ENCODE data around the gene MTUS2.
"Not testable (repeated sequence)": the region's sequence is repeated elsewhere in the genome, so short reads cannot be mapped to it uniquely, and the experiment has no call there.

The MTUS2 gene

DNA sequence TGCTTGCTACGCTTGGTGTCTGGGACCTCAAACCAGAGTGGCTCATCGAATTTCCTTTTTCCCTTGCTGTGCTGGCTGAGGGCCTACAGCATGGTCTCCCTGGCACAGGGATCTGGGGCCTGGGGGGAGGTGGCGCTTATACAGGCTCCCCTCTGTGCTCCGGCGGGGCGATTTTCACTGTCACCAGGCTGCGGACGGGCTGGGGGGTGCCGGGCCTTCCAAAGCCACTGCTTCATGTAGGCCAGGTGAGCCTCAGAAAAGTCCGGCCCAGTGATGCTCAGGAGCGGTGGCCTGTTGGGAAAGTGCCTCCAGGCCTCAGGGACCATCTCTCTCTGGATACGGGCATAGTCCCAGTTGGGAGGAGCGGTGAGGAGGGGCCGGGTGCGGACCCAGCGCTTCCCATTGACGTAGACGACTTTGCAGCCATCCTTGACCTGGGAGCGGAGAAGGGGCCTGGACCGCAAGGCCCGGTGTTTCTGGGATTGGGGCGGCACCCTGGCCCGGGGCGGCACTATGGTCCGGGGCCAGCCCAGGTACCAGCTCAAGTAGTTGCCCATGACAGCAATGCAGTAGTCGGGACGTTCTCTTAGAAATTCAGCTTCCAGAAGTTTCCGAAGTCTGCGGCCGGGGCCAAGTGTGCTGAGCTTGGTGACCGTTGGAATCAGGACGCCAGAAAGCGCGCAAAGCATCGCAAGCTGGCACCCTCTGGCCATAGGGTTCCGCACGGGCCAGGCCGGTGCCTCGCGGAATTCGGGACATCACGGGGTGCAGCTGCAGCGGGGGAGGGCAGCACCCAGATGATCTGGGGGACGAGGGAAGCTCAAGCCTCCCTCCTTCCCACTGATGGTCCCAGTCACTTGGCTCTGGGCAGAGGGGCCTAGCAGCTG is 519.5 kb downstream of the MTUS2 start:
- H3K4me3 ChIP-seq (ENCODE audit: control insufficient read depth in 1 of 7, extremely low read depth in 1 of 7, insufficient read depth in 4 of 7, low read depth in 2 of 7, low read length in 6 of 7), result no peak overlapping the region
- CTCF ChIA-PET, result interaction anchor here (1.0 kb wide), 1 partner anchor 11 kb away, joined by 3 read pairs; no protein-coding TSS in a partner anchor
- no peak for DNase-seq
- no peaks in the 10 kb centered on the region for H3K4me1 ChIP-seq (ENCODE audit: control extremely low read depth in 1 of 4, control insufficient read depth in 4 of 4, insufficient read depth in 4 of 4, low read length in 3 of 4)
- H3K27ac ChIP-seq (ENCODE audit: insufficient read depth in 1 of 2, low read depth in 1 of 2, low read length in 2 of 2, poor library complexity in 1 of 2, severe bottlenecking in 2 of 2), result no peak overlapping the region
- POLR2A ChIA-PET, result no interaction called here
- WGBS (ENCODE audit: insufficient coverage), result 92% methylated on average over 39 of the region's 44 CpGs
- H3K27me3 ChIP-seq (replicated peaks in 2 of 5; ENCODE audit: control insufficient read depth in 4 of 5, insufficient read depth in 5 of 5, low read length in 4 of 5), result no peaks in the 10 kb centered on the region
- no peaks in the 10 kb centered on the region for H3K36me3 ChIP-seq (ENCODE audit: control insufficient read depth in 4 of 4, insufficient read depth in 4 of 4, low read length in 3 of 4)
- H3K9me3 ChIP-seq (ENCODE audit: control extremely low read depth in 1 of 5, control insufficient read depth in 4 of 5, insufficient read depth in 2 of 5, low read depth in 1 of 5, low read length in 4 of 5), result no peaks in the 10 kb centered on the region

DNA sequence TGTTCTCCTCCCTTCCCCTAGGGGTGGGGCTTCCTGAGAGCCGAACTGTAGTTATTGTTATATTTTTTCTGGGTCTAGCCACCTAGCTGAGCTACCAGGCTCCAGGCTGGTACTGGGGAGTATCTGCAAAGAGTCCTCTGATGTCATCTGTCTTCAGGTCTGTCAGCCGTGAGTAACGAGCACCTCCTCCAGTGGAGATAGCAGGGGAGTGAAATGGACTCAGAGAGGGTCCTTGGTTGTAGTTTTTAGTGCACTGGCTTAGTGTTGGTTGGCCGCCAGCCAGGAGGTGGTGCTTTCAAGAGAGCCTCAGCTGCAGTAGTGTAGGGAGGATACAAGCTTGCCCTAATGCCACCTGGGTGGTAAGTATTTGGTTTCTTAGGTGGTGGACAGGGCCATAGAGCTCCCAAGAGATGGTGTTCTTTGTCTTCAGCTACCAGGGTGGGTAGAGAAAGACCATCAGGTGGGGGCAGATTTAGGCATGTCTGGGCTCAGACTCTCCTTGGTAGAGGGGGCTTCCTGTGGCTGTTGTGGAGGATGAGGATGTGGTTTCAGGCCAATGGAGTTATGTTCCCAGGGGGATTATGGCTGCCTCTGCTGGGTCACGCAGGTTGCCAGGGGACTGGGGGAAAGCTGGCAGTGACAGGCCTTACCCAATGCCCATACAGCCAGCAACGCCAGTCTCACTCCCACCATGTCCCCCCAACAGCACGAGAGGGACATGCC is 525.9 kb downstream of the MTUS2 start:
- CTCF ChIA-PET, POLR2A ChIA-PET: not testable (repeated sequence)

DNA sequence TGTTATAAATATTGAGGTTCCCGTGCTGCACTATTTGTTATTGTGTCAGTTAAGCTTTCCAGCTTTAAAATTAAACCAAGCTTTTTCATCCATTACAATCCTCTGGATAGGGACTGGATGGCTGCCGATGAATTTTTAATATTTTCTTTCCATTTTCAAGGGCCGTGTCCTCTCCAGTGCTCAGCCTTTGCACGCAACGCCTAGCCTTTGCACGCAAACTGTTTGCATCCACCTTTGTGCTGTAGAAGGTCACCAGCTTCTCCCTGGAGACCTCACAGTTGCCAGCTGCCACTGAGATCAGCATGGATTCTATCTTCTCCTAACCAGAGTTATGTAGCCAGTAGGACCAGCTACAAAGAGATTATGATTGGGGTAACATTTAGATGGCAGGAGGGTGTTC is 534.9 kb downstream of the MTUS2 start:
- CTCF ChIA-PET, result interaction anchor here (1.1 kb wide), 1 partner anchor 9 kb away, joined by 4 read pairs; no protein-coding TSS in a partner anchor
- H3K4me1 ChIP-seq (ENCODE audit: control extremely low read depth in 1 of 4, control insufficient read depth in 4 of 4, insufficient read depth in 4 of 4, low read length in 3 of 4), result no peaks in the 10 kb centered on the region
- H3K9me3 ChIP-seq (ENCODE audit: control extremely low read depth in 1 of 5, control insufficient read depth in 4 of 5, insufficient read depth in 2 of 5, low read depth in 1 of 5, low read length in 4 of 5), result peaks cover 0 to 1% (median 0%) of the 10 kb centered on the region in 5 experiments
- no peak overlapping the region for H3K27ac ChIP-seq (ENCODE audit: insufficient read depth in 1 of 2, low read depth in 1 of 2, low read length in 2 of 2, poor library complexity in 1 of 2, severe bottlenecking in 2 of 2)
- no peak overlapping the region for H3K4me3 ChIP-seq (ENCODE audit: control insufficient read depth in 1 of 7, extremely low read depth in 1 of 7, insufficient read depth in 4 of 7, low read depth in 2 of 7, low read length in 6 of 7)
- 96% methylated on average over 5 of the region's 6 CpGs for WGBS (ENCODE audit: insufficient coverage)
- peaks cover 0 to 9% (median 2%) of the 10 kb centered on the region in 5 experiments for H3K27me3 ChIP-seq (replicated peaks in 2 of 5; ENCODE audit: control insufficient read depth in 4 of 5, insufficient read depth in 5 of 5, low read length in 4 of 5)
- POLR2A ChIA-PET, result no interaction called here
- DNase-seq, result no peak
- no peaks in the 10 kb centered on the region for H3K36me3 ChIP-seq (ENCODE audit: control insufficient read depth in 4 of 4, insufficient read depth in 4 of 4, low read length in 3 of 4)

More for the DNA sequence above, 525.9 kb downstream of the MTUS2 start:
- H3K9me3 ChIP-seq (ENCODE audit: control extremely low read depth in 1 of 5, control insufficient read depth in 4 of 5, insufficient read depth in 2 of 5, low read depth in 1 of 5, low read length in 4 of 5); H3K27me3 ChIP-seq (replicated peaks in 2 of 5; ENCODE audit: control insufficient read depth in 4 of 5, insufficient read depth in 5 of 5, low read length in 4 of 5); DNase-seq; H3K36me3 ChIP-seq (ENCODE audit: control insufficient read depth in 4 of 4, insufficient read depth in 4 of 4, low read length in 3 of 4); H3K4me1 ChIP-seq (ENCODE audit: control extremely low read depth in 1 of 4, control insufficient read depth in 4 of 4, insufficient read depth in 4 of 4, low read length in 3 of 4); H3K27ac ChIP-seq (ENCODE audit: insufficient read depth in 1 of 2, low read depth in 1 of 2, low read length in 2 of 2, poor library complexity in 1 of 2, severe bottlenecking in 2 of 2); H3K4me3 ChIP-seq (ENCODE audit: control insufficient read depth in 1 of 7, extremely low read depth in 1 of 7, insufficient read depth in 4 of 7, low read depth in 2 of 7, low read length in 6 of 7): not testable (repeated sequence)
- 86% methylated on average over 1 of the region's 7 CpGs for WGBS (ENCODE audit: insufficient coverage)

DNA sequence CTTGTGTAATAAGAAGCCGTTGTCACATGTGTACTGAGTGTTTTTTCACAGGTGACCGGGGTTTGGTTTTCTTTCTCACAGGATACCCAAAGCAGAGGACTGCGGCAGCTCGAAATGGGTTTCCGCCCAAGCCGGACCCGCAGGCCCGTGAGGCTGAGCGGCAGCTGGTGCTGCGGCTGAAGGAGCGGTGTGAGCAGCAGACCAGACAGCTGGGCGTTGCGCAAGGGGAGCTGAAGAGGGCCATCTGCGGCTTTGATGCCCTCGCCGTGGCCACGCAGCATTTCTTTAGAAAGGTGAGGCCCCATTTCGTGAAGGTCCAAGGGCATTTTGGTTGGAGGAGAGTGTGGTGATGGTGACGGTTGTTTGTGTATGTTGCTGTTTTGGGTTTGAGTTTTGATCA is 539.0 kb downstream of the MTUS2 start:
- no peak for DNase-seq
- Histone ChIP-seq H3K4me3 (ENCODE audit: control insufficient read depth in 1 of 7, extremely low read depth in 1 of 7, insufficient read depth in 4 of 7, low read depth in 2 of 7, low read length in 6 of 7) (no peak overlapping the region), H3K4me1 (ENCODE audit: control extremely low read depth in 1 of 4, control insufficient read depth in 4 of 4, insufficient read depth in 4 of 4, low read length in 3 of 4) (peaks cover 0 to 2% (median 0%) of the 10 kb centered on the region in 4 experiments), H3K36me3 (ENCODE audit: control insufficient read depth in 4 of 4, insufficient read depth in 4 of 4, low read length in 3 of 4) (no peaks in the 10 kb centered on the region), H3K27ac (ENCODE audit: insufficient read depth in 1 of 2, low read depth in 1 of 2, low read length in 2 of 2, poor library complexity in 1 of 2, severe bottlenecking in 2 of 2) (no peak overlapping the region), H3K9me3 (ENCODE audit: control extremely low read depth in 1 of 5, control insufficient read depth in 4 of 5, insufficient read depth in 2 of 5, low read depth in 1 of 5, low read length in 4 of 5) (peaks cover 0 to 1% (median 0%) of the 10 kb centered on the region in 5 experiments), H3K27me3 (replicated peaks in 2 of 5; ENCODE audit: control insufficient read depth in 4 of 5, insufficient read depth in 5 of 5, low read length in 4 of 5) (peaks cover 0 to 9% (median 0%) of the 10 kb centered on the region in 5 experiments)
- CTCF ChIA-PET, result no interaction called here
- POLR2A ChIA-PET, result no interaction called here
- WGBS (ENCODE audit: insufficient coverage), result 93% methylated on average over 19 of the region's 19 CpGs

DNA sequence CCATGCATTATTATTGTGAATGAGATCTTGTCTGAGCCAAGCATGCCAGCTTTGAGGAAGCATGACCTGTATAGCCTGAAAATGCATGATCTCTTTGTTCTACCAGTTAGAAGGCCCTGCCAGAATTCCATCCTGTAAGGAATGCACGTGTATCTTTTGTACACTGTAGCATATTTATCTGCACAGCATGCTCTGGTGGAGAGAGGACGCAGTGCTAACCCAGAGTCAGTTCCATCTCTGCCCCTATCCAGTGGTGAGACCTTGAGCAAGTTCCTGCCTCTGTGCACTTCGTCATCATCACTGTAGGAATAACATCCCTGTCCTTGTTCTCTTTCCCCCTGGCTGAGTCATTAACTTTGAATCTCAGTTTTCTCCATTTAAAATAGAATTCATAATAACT is 541.6 kb downstream of the MTUS2 start:
- 96% methylated on average over 3 of the region's 3 CpGs for WGBS (ENCODE audit: insufficient coverage)
- ChIA-PET CTCF (interaction anchor here (1.3 to 1.4 kb wide), 2 partner anchors 9 to 147 kb away, joined by 3 read pairs; no protein-coding TSS in a partner anchor), POLR2A (no interaction called here)
- no peak overlapping the region for H3K4me3 ChIP-seq (ENCODE audit: control insufficient read depth in 1 of 7, extremely low read depth in 1 of 7, insufficient read depth in 4 of 7, low read depth in 2 of 7, low read length in 6 of 7)
- DNase-seq, result no peak
- peaks cover 0 to 2% (median 0%) of the 10 kb centered on the region in 4 experiments for H3K4me1 ChIP-seq (ENCODE audit: control extremely low read depth in 1 of 4, control insufficient read depth in 4 of 4, insufficient read depth in 4 of 4, low read length in 3 of 4)
- H3K27me3 ChIP-seq (replicated peaks in 2 of 5; ENCODE audit: control insufficient read depth in 4 of 5, insufficient read depth in 5 of 5, low read length in 4 of 5), result peaks cover 0 to 7% (median 2%) of the 10 kb centered on the region in 5 experiments
- H3K9me3 ChIP-seq (ENCODE audit: control extremely low read depth in 1 of 5, control insufficient read depth in 4 of 5, insufficient read depth in 2 of 5, low read depth in 1 of 5, low read length in 4 of 5), result no peaks in the 10 kb centered on the region
- no peak overlapping the region for H3K27ac ChIP-seq (ENCODE audit: insufficient read depth in 1 of 2, low read depth in 1 of 2, low read length in 2 of 2, poor library complexity in 1 of 2, severe bottlenecking in 2 of 2)
- no peaks in the 10 kb centered on the region for H3K36me3 ChIP-seq (ENCODE audit: control insufficient read depth in 4 of 4, insufficient read depth in 4 of 4, low read length in 3 of 4)

DNA sequence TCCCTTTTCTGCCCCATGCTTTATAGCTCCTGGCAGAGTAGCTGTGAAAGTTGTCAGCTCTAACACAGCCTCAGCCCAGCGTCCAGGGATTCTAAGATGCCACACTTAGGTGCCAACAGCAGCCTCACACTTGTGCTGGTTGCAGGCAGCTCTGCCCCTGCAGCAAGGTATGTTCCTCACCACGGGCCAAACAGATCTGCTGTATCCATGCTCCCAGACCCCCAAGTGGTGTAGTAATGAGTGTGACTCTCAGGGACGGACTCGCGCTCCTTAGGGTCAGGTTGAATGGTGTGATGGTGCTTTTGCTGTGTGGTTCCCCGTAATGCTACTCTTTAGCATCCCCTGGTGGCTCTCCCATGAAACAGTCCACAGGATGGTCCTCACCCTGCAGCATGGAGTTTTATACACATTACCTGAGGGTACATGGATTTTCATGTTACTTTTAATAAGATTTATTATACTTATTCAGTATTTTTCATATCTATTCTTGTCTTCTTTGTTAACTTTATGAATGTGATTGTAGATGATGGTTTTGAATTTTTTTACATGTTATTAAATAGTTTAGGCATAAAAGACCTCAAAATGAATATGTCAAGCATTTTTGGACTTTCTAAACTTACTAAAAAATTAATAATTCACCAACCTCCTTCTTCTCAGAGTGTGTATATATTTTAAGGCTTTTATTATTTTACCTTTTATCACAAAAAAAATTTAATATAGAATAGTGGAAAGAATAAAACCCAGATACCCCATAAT is 542.9 kb downstream of the MTUS2 start:
- ChIA-PET CTCF (interaction anchor here (0.9 to 1.4 kb wide), 5 partner anchors 8 to 146 kb away, joined by 3 to 4 read pairs (median 3); no protein-coding TSS in a partner anchor), POLR2A (no interaction called here)
- WGBS (ENCODE audit: insufficient coverage), result 25% methylated on average over 4 of the region's 6 CpGs
- DNase-seq, result peak; percentile 42 to 69 (median 67)
- Histone ChIP-seq H3K9me3 (ENCODE audit: control extremely low read depth in 1 of 5, control insufficient read depth in 4 of 5, insufficient read depth in 2 of 5, low read depth in 1 of 5, low read length in 4 of 5) (no peaks in the 10 kb centered on the region), H3K36me3 (ENCODE audit: control insufficient read depth in 4 of 4, insufficient read depth in 4 of 4, low read length in 3 of 4) (no peaks in the 10 kb centered on the region), H3K27me3 (replicated peaks in 2 of 5; ENCODE audit: control insufficient read depth in 4 of 5, insufficient read depth in 5 of 5, low read length in 4 of 5) (peaks cover 0 to 6% (median 2%) of the 10 kb centered on the region in 5 experiments), H3K4me1 (ENCODE audit: control extremely low read depth in 1 of 4, control insufficient read depth in 4 of 4, insufficient read depth in 4 of 4, low read length in 3 of 4) (peaks cover 0 to 2% (median 0%) of the 10 kb centered on the region in 4 experiments), H3K27ac (ENCODE audit: insufficient read depth in 1 of 2, low read depth in 1 of 2, low read length in 2 of 2, poor library complexity in 1 of 2, severe bottlenecking in 2 of 2) (no peak overlapping the region), H3K4me3 (ENCODE audit: control insufficient read depth in 1 of 7, extremely low read depth in 1 of 7, insufficient read depth in 4 of 7, low read depth in 2 of 7, low read length in 6 of 7) (peak overlapping the region in 1 of 7 experiments; percentile 48)

Data from common myeloid progenitor, CD34-positive (primary cell).